Smooth muscle cell (in vitro differentiated cells): ENCODE measurements around the gene LDLRAD4. TPM values are rescaled to one million over a fixed set of nuclear protein-coding genes. Genes with fewer than 3 reads are reported as not detected.
"Not testable (repeated sequence)": the region's sequence is repeated elsewhere in the genome, so short reads cannot be mapped to it uniquely, and the experiment has no call there.

Source experiments
- DNase-seq: peaks from one replicate; lab custom pipeline; 2025; ENCODE audit not compliant: unreplicated experiment; lab: John Stamatoyannopoulos, UW
- H2AFZ ChIP-seq: fragments of 200-600 bp; sonication (generic); 2 replicates; pipeline ENCODE4 v1.6.0; 2016; ENCODE audit warnings: antibody characterized with exemption, low read depth, mild to moderate bottlenecking
- H3F3A ChIP-seq: fragments of 200-600 bp; sonication (generic); 2 replicates; pipeline ENCODE4 v1.6.0; 2017; ENCODE audit warnings: antibody characterized with exemption, low read depth
- H3K27ac ChIP-seq: fragments of 200-600 bp; sonication (generic); 2 replicates; pipeline ENCODE4 v1.5.1; 2016; ENCODE audit warnings: low read depth, mild to moderate bottlenecking
- H3K27me3 ChIP-seq: fragments of 200-600 bp; sonication (generic); 2 replicates; pipeline ENCODE4 v1.6.1; 2016; ENCODE audit warnings: low read depth, mild to moderate bottlenecking
- H3K36me3 ChIP-seq: fragments of 200-600 bp; sonication (generic); 2 replicates; pipeline ENCODE4 v1.5.1; 2016; ENCODE audit warnings: low read depth
- H3K4me1 ChIP-seq: fragments of 200-600 bp; sonication (generic); 2 replicates; pipeline ENCODE4 v1.5.1; 2016; ENCODE audit warnings: low read depth
- H3K4me2 ChIP-seq: fragments of 200-600 bp; sonication (generic); 2 replicates; pipeline ENCODE4 v1.6.0; 2016; ENCODE audit warnings: mild to moderate bottlenecking
- H3K4me3 ChIP-seq: fragments of 200-600 bp; sonication (generic); 2 replicates; pipeline ENCODE4 v1.5.1; 2016; ENCODE audit warnings: mild to moderate bottlenecking
- H3K79me2 ChIP-seq: fragments of 200-600 bp; sonication (generic); 2 replicates; pipeline ENCODE4 v1.6.0; 2016; ENCODE audit warnings: low read depth, mild to moderate bottlenecking
- H3K9ac ChIP-seq: fragments of 200-600 bp; sonication (generic); 2 replicates; pipeline ENCODE4 v1.6.0; 2016; ENCODE audit warnings: low read depth
- H3K9me3 ChIP-seq: fragments of 200-600 bp; sonication (generic); replicated peaks from 2 replicates; pipeline ENCODE4 v1.5.1; 2016; ENCODE audit warnings: low read depth
- H4K20me1 ChIP-seq: fragments of 200-600 bp; sonication (generic); 2 replicates; pipeline ENCODE4 v1.6.0; 2016; ENCODE audit warnings: low read depth
- WGBS: methylation state at CpG from one replicate; pipeline ENCODE4 v1.1.7; 2016; ENCODE audit warnings: low lambda C conversion rate; 5-methylcytosine and 5-hydroxymethylcytosine counted together
- polyA plus RNA-seq: library from polyadenylated mRNA; unstranded; fragments of >200 nt; fragmentation: Nextera tagmentation; extraction: Ambion mirVana; gene quantifications from 2 replicates; pipeline ENCODE4 v1.2.1, GENCODE V29; 2016
- total RNA-seq: library from RNA; depleted of rRNA; stranded (reverse); fragments of >200 nt; gene quantifications from 2 replicates; pipeline ENCODE4 v1.2.3, GENCODE V29; 2014
- TF ChIP-seq, protein P1 (sequence below): fragments of 200-600 bp; sonication (generic); IDR thresholded peaks from 2 replicates; pipeline ENCODE4 v1.5.1; 2017; ENCODE audit warnings: borderline replicate concordance, mild to moderate bottlenecking, antibody characterized with exemption; ENCODE audit not compliant: insufficient read depth, poor library complexity, severe bottlenecking

LDLRAD4 gene
- total and polyA plus RNA-seq, 2 experiments from 2014 or later: 36.2 to 48.3 TPM

DNA sequence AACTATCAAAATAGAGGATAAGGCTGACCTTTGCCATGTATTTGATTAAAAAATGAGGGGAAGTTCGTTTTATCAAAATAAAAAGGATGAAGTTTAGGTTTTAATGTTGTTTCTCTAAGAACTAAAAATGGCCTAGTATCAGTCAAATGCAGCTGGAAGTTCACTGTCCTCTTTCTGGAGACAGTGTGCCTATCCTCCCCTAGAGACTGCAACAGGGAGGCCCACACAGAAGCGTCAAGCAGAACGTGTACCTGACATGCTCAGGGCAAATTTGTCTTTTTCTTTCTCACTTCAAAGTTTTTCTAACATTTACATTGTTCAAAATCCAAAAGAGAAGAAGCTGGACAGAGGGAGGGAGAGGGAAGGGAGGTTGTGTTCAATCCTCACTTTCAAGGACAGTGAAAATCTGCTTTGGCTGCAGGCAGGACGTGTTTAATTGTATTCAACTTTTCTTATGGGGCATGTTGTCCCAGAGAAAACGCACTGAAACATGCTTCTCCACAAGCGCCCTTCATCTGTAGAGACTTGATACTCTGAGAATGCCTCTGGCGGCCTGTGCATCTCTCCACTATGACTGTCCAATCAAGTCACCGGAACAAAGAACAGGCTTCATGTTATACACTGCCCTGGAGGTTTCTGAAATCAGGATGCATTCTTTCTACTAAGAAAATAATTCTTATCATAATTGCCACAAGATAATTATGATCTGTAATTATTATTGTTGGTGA lies 442.7 kb downstream of the LDLRAD4 start:
- H3K9me3 ChIP-seq: no peaks in the 10 kb centered on the region
- DNase-seq: no peak
- no peak overlapping the region for H3K4me3 ChIP-seq
- no peaks in the 10 kb centered on the region for H3K4me1 ChIP-seq
- H3K27me3 ChIP-seq: no peaks in the 10 kb centered on the region
- no peak overlapping the region for H3K27ac ChIP-seq
- no peaks in the 10 kb centered on the region for H3F3A ChIP-seq
- no peak overlapping the region for H3K9ac ChIP-seq
- H2AFZ ChIP-seq: no peak overlapping the region
- peaks cover 6% of the 10 kb centered on the region for H3K36me3 ChIP-seq
- TF ChIP-seq, protein P1, sequence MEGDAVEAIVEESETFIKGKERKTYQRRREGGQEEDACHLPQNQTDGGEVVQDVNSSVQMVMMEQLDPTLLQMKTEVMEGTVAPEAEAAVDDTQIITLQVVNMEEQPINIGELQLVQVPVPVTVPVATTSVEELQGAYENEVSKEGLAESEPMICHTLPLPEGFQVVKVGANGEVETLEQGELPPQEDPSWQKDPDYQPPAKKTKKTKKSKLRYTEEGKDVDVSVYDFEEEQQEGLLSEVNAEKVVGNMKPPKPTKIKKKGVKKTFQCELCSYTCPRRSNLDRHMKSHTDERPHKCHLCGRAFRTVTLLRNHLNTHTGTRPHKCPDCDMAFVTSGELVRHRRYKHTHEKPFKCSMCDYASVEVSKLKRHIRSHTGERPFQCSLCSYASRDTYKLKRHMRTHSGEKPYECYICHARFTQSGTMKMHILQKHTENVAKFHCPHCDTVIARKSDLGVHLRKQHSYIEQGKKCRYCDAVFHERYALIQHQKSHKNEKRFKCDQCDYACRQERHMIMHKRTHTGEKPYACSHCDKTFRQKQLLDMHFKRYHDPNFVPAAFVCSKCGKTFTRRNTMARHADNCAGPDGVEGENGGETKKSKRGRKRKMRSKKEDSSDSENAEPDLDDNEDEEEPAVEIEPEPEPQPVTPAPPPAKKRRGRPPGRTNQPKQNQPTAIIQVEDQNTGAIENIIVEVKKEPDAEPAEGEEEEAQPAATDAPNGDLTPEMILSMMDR: no peak
- no peak overlapping the region for H3K4me2 ChIP-seq
- H4K20me1 ChIP-seq: no peaks in the 10 kb centered on the region
- H3K79me2 ChIP-seq: no peaks in the 10 kb centered on the region
- 93% methylated on average over 8 of the region's 8 CpGs for WGBS

DNA sequence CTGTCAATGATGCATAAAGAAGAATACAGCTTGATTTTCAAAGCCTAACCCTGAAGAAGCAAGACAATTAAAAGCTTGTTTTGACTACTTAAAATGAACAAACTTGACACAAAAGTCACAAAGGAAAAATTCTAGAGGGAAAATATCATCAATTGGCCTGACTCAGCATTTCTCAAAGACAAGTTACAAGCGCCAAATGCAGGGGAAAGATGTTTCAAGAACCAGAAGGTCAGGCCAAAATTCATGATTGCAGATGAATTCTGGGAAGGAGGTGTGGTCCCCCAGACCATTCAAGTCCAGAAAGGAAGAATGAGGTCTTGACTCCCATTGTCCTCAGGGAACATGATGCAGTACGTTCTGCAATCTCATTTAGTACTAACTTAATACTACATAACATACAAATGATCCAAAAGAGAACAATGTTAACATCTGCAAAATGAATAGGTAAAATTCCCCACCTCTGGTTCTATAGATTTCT lies 443.3 kb downstream of the LDLRAD4 start:
- Histone ChIP-seq H3K9ac (no peak overlapping the region), H3K9me3 (no peaks in the 10 kb centered on the region), H2AFZ (no peak overlapping the region), H3K27me3 (no peaks in the 10 kb centered on the region), H3K36me3 (peaks cover 6% of the 10 kb centered on the region), H4K20me1 (no peaks in the 10 kb centered on the region), H3K4me3 (no peak overlapping the region), H3K4me1 (no peaks in the 10 kb centered on the region), H3K79me2 (no peaks in the 10 kb centered on the region), H3K27ac (no peak overlapping the region), H3F3A (no peaks in the 10 kb centered on the region), H3K4me2 (no peak overlapping the region)
- 99% methylated on average over 2 of the region's 2 CpGs for WGBS
- TF ChIP-seq, protein P1: no peak
- no peak for DNase-seq

DNA sequence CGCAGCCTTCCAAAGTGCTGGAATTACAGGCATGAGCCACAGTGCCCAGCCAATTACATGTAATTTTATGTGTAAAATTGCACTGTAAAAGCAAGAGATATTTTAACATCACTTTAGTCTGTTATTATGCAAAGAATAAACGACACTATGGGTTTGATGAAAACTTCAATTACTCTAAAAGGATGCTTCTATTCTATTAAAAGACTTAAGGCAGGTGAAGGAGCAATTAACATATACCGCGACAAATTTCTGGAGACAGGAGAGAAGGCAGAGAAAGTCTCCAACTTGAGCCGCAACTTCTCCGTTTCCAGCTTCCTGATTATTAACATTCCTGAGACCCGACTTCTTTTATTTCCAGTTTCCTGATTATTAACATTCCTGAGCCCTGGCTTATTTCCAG lies 454.1 kb downstream of the LDLRAD4 start:
- H3F3A ChIP-seq: peaks cover 3% of the 10 kb centered on the region
- no peaks in the 10 kb centered on the region for H3K4me1 ChIP-seq
- 98% methylated on average over 7 of the region's 7 CpGs for WGBS
- H3K4me2 ChIP-seq: no peak overlapping the region
- no peaks in the 10 kb centered on the region for H3K36me3 ChIP-seq
- no peak overlapping the region for H3K4me3 ChIP-seq
- no peak overlapping the region for H3K9ac ChIP-seq
- no peaks in the 10 kb centered on the region for H3K9me3 ChIP-seq
- TF ChIP-seq, protein P1: no peak
- no peak overlapping the region for H2AFZ ChIP-seq
- peaks cover 22% of the 10 kb centered on the region for H3K79me2 ChIP-seq
- no peak overlapping the region for H3K27ac ChIP-seq
- no peaks in the 10 kb centered on the region for H4K20me1 ChIP-seq
- H3K27me3 ChIP-seq: no peaks in the 10 kb centered on the region
- no peak for DNase-seq

DNA sequence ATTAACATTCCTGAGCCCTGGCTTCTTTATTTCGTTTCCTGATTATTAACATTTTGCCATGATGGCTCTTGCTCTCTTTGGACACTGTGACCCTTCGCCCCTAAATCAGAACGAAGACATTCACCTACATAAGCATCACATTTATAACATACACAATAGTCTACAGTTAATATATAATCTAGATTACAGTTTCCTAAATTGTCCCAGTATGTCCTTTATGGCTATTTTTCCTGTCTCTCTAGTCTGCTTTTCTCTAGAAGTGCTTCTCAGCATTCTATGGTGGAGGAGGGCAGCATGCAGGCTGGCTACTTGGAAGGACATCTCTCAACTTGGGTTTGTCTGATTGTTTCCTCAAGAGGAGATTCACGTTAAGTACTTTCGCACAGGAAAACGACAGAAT lies 457.9 kb downstream of the LDLRAD4 start:
- Histone ChIP-seq H3K79me2 (peaks cover 25% of the 10 kb centered on the region), H3F3A (peaks cover 3% of the 10 kb centered on the region), H3K27me3 (no peaks in the 10 kb centered on the region), H3K36me3 (no peaks in the 10 kb centered on the region), H3K4me3 (no peak overlapping the region), H2AFZ (no peak overlapping the region), H3K4me1 (no peaks in the 10 kb centered on the region), H3K27ac (no peak overlapping the region), H3K9ac (no peak overlapping the region), H4K20me1 (peaks cover 19% of the 10 kb centered on the region), H3K9me3 (no peaks in the 10 kb centered on the region), H3K4me2 (no peak overlapping the region)
- DNase-seq: no peak
- TF ChIP-seq, protein P1: no peak
- WGBS: 97% methylated on average over 6 of the region's 6 CpGs

DNA sequence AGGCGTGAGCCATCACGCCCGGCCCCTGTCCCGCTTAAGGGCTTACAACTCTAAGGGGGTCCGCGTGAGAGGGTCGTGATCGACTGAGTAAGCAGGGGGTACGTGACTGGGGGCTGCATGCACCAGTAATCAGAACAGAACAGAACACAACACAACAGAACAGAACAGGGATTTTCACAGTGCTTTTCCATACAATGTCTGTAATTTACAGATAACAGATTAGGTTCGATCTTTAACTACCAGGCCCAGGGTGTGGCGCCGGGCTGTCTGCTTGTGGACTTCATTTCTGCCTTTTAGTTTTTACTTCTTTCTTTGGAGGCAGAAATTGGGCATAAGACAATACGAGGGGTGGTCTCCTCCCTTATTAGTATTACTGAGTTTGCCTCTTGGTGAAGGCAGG lies 458.8 kb downstream of the LDLRAD4 start:
- H3K4me2 ChIP-seq, H3K9ac ChIP-seq, H3K27me3 ChIP-seq, H3F3A ChIP-seq, DNase-seq, H3K36me3 ChIP-seq, H3K4me1 ChIP-seq, H2AFZ ChIP-seq, H3K9me3 ChIP-seq, H3K27ac ChIP-seq, H3K4me3 ChIP-seq: not testable (repeated sequence)
- H4K20me1 ChIP-seq: peaks cover 25% of the 10 kb centered on the region
- peaks cover 25% of the 10 kb centered on the region for H3K79me2 ChIP-seq
- 98% methylated on average over 13 of the region's 13 CpGs for WGBS
